Erythroblast (primary cell): Measurements from ENCODE around the gene SH3D19.

Experiments used
- GATA1 ChIP-seq: IDR thresholded peaks from 2 replicates; pipeline ENCODE4 v1.6.1; 2011; ENCODE audit warnings: low read depth, mild to moderate bottlenecking, control low read depth, low read length, moderate library complexity
- POLR2A ChIP-seq: IDR thresholded peaks from 2 replicates; pipeline ENCODE4 v1.6.1; 2011; ENCODE audit warnings: mild to moderate bottlenecking, low read length

- no peak for TF ChIP-seq POLR2A
- TF ChIP-seq GATA1 = no peak
Observed at GRCh38 chr4:151153585-151153984, 171.8 kb downstream of the SH3D19 start.
